Left ventricle myocardium superior (tissue), 1 donor: ENCODE results near the gene SFXN3. TPM values are rescaled to one million over a fixed set of nuclear protein-coding genes. Genes with fewer than 3 reads are reported as not detected.

Experiments
- ATAC-seq: fragments of 200-7000 bp; cut with Tn5 transposase; one replicate; pipeline ENCODE4 v1.9.1; 2020; ENCODE audit warnings: mild to moderate bottlenecking, moderate library complexity
- DNase-seq: peaks from one replicate; pipeline ENCODE4 v3.0.0-alpha.2; 2020
- intact Hi-C: fragments of 100-400 bp; cut with micrococcal nuclease; formaldehyde crosslinking; loops from one replicate; pipeline ENCODE4 v1.11.0; 2022
- long read RNA-seq: library from polyadenylated mRNA; unstranded; transcript quantifications from one replicate; pipeline ENCODE4 v2.0.0, GENCODE V29; 2021
- total RNA-seq: library from RNA; stranded (reverse); fragmentation: NEBNext Ultra II Directional; extraction: Animal tissue kit (Norgen Biotek cat#: 25700); gene quantifications from one replicate; pipeline ENCODE4 v1.2.1, GENCODE V29; 2021
- donor health status: DM: no; HTN: yes; CAD: no; lungs with severe emphysema.

The SFXN3 gene
- 11.0 TPM for total RNA-seq
- long read RNA-seq, partial matches to known transcripts, result 4 of 5 reads
- long read RNA-seq, other reads (novel, unspliced or antisense), result 0 of 5 reads

- peak; percentile 99 for DNase-seq
- ATAC-seq, result peak; percentile 89
- intact Hi-C loops, result no loop called here
Observed at GRCh38 chr10:101031128-101031795, at the start of gene SFXN3, which contains the start of gene PDZD7. SFXN3 (plus strand) TSS chr10:101031234; CDS start chr10:101034695, 3,461 bp downstream. PDZD7 (minus strand) TSS chr10:101031129; CDS start chr10:101030219, 910 bp downstream.

GRCh38 chr10:100982916-100983830 is 47.9 kb upstream of the SFXN3 start:
- DNase-seq, result no peak
- ATAC-seq, result no peak
- intact Hi-C loops, result no loop called here

- intact Hi-C loops, result no loop called here
- ATAC-seq (no peak), DNase-seq (no peak)
Observed at GRCh38 chr10:100983868-100984671, 47.0 kb upstream of the SFXN3 start.

GRCh38 chr10:100984672-100985177 is 46.3 kb upstream of the SFXN3 start:
- ATAC-seq (no peak), DNase-seq (no peak)
- intact Hi-C loops, result no loop called here

GRCh38 chr10:100985336-100985735 is 45.7 kb upstream of the SFXN3 start:
- no peak for DNase-seq
- no peak for ATAC-seq
- intact Hi-C loops, result no loop called here

- ATAC-seq (no peak), DNase-seq (no peak)
- intact Hi-C loops, result no loop called here
Observed at GRCh38 chr10:100986623-100986951, 44.4 kb upstream of the SFXN3 start.

GRCh38 chr10:100986952-100987684 is 43.9 kb upstream of the SFXN3 start, which contains the start of the genes MRPL43 and TWNK:
MRPL43 (minus strand) TSS chr10:100987497; CDS start chr10:100987443, 54 bp downstream.
TWNK (plus strand) TSS chr10:100987543; CDS start chr10:100988211, 668 bp downstream.
- intact Hi-C loops, result no loop called here
- ATAC-seq (peak; percentile 90), DNase-seq (peak; percentile 89)

- DNase-seq (no peak), ATAC-seq (no peak)
- intact Hi-C loops, result no loop called here
Observed at GRCh38 chr10:100987685-100988049, 43.4 kb upstream of the SFXN3 start.

- ATAC-seq (no peak), DNase-seq (no peak)
- intact Hi-C loops, result no loop called here
Observed at GRCh38 chr10:100988166-100988565, 42.9 kb upstream of the SFXN3 start.

- DNase-seq, result no peak
- intact Hi-C loops, result no loop called here
- ATAC-seq, result no peak
Observed at GRCh38 chr10:100989088-100989487, 41.9 kb upstream of the SFXN3 start.

- ATAC-seq (no peak), DNase-seq (no peak)
- intact Hi-C loops, result no loop called here
Observed at GRCh38 chr10:100993986-100994708, 36.9 kb upstream of the SFXN3 start.

GRCh38 chr10:100995181-100995580 is 35.9 kb upstream of the SFXN3 start:
- no peak for ATAC-seq
- DNase-seq, result no peak
- intact Hi-C loops, result no loop called here

GRCh38 chr10:100996678-100997359 is 34.2 kb upstream of the SFXN3 start:
- intact Hi-C loops, result no loop called here
- DNase-seq (peak; percentile 60), ATAC-seq (peak; percentile 0)

GRCh38 chr10:100997360-100998182 is 33.5 kb upstream of the SFXN3 start:
- peak; percentile 88 for DNase-seq
- peak; percentile 52 for ATAC-seq
- intact Hi-C loops, result no loop called here

- intact Hi-C loops, result no loop called here
- DNase-seq (peak; percentile 90), ATAC-seq (peak; percentile 67)
Observed at GRCh38 chr10:100998183-100998990, 32.6 kb upstream of the SFXN3 start.
